Liver (tissue), 9 donors: Measurements from ENCODE around the gene FAM234B. TPM values are rescaled to one million over a fixed set of nuclear protein-coding genes. Genes with fewer than 3 reads are reported as not detected.

ENCODE experiments used
- DNase-seq: peaks from one replicate; pipeline ENCODE4 v3.0.0-alpha.2; 2017; ENCODE audit warnings: low spot score
- H3K27ac ChIP-seq, 2 donors: one replicate each; pipeline ENCODE4 v1.7.0; 2013; ENCODE audit warnings: inconsistent platforms in 2 of 2, low read length in 2 of 2, control low read depth in 1 of 2, low read depth in 1 of 2, mild to moderate bottlenecking in 1 of 2
- H3K27me3 ChIP-seq, 4 donors: one replicate each; pipeline versions ENCODE4 v1.6.1 to v1.7.0; 2013; ENCODE audit warnings: low read length in 3 of 4, inconsistent platforms in 1 of 4, mild to moderate bottlenecking in 1 of 4, moderate library complexity in 1 of 4; ENCODE audit not compliant: control insufficient read depth in 4 of 4, insufficient read depth in 4 of 4
- H3K36me3 ChIP-seq, 4 donors: one replicate each; pipeline versions ENCODE4 v1.6.1 to v1.7.0; 2013; ENCODE audit warnings: low read length in 3 of 4, mild to moderate bottlenecking in 3 of 4, low read depth in 1 of 4, moderate library complexity in 1 of 4; ENCODE audit not compliant: control insufficient read depth in 4 of 4, insufficient read depth in 3 of 4
- H3K4me1 ChIP-seq, 4 donors: one replicate each; pipeline versions ENCODE4 v1.6.1 to v1.7.0; 2013; ENCODE audit warnings: low read length in 3 of 4, mild to moderate bottlenecking in 3 of 4, moderate library complexity in 1 of 4; ENCODE audit not compliant: control insufficient read depth in 4 of 4, insufficient read depth in 4 of 4
- H3K4me3 ChIP-seq, 3 donors: one replicate each; pipeline versions ENCODE4 v1.6.1 to v1.7.0; 2013; ENCODE audit warnings: low read length in 3 of 3, control low read depth in 1 of 3, low read depth in 1 of 3, mild to moderate bottlenecking in 1 of 3
- H3K9ac ChIP-seq, 2 donors: one replicate each; pipeline ENCODE4 v1.7.0; 2013; ENCODE audit warnings: low read length in 2 of 2, mild to moderate bottlenecking in 2 of 2, moderate library complexity in 2 of 2, control low read depth in 1 of 2, low read depth in 1 of 2
- H3K9me3 ChIP-seq, 4 donors: one replicate each; pipeline versions ENCODE4 v1.6.1 to v1.7.0; 2013; ENCODE audit warnings: low read length in 3 of 4; ENCODE audit not compliant: control insufficient read depth in 4 of 4
- EGR1 ChIP-seq, 2 donors: IDR thresholded peaks; 2 replicates each; pipeline ENCODE4 v1.6.1; 2016 to 2018; ENCODE audit warnings: antibody characterized with exemption in 2 of 2, low read depth in 2 of 2
- FOXA1 ChIP-seq: IDR thresholded peaks from 2 replicates; pipeline ENCODE4 v1.6.1; 2016; ENCODE audit warnings: antibody characterized with exemption
- FOXA2 ChIP-seq: IDR thresholded peaks from 2 replicates; pipeline ENCODE4 v1.6.1; 2016; ENCODE audit warnings: antibody characterized with exemption
- HNF4A ChIP-seq, 2 donors: conservative IDR thresholded peaks; 2 replicates each; pipeline ENCODE4 v1.6.1; 2016; ENCODE audit warnings: antibody characterized with exemption in 2 of 2, mild to moderate bottlenecking in 2 of 2
- HNF4G ChIP-seq: IDR thresholded peaks from 2 replicates; pipeline ENCODE4 v1.6.1; 2016; ENCODE audit warnings: antibody characterized with exemption
- NR2F2 ChIP-seq: IDR thresholded peaks from 2 replicates; pipeline ENCODE4 v1.6.1; 2016; ENCODE audit warnings: antibody characterized with exemption
- RXRA ChIP-seq, 2 donors: IDR thresholded peaks; 2 replicates each; pipeline ENCODE4 v1.6.1; 2017 to 2018; ENCODE audit warnings: antibody characterized with exemption in 2 of 2, mild to moderate bottlenecking in 1 of 2
- TAF1 ChIP-seq: conservative IDR thresholded peaks from 2 replicates; pipeline ENCODE4 v1.6.1; 2016; ENCODE audit warnings: antibody characterized with exemption, mild to moderate bottlenecking
- YY1 ChIP-seq: IDR thresholded peaks from 2 replicates; pipeline ENCODE4 v1.6.1; 2016; ENCODE audit warnings: antibody characterized with exemption, mild to moderate bottlenecking
- WGBS: extraction: QIAGEN DNeasy Blood & Tissue Kit; methylation state at CpG from one replicate; pipeline ENCODE4 v1.1.7; 2013; 5-methylcytosine and 5-hydroxymethylcytosine counted together
- polyA plus RNA-seq, 2 donors: library from polyadenylated mRNA; stranded (reverse) in 1 of 2; unstranded in 1 of 2; fragments of 200-250 nt in 1 of 2; fragments of >200 nt in 1 of 2; fragmentation: Nextera tagmentation in 1 of 2; extraction: Ambion mirVana in 1 of 2; gene quantifications; one replicate each; pipeline versions ENCODE4 v1.2.1 to v1.2.3, GENCODE V29; 2013 to 2015
- total RNA-seq, 2 donors: library from RNA; depleted of rRNA; stranded (reverse); fragments of >200 nt; gene quantifications; one replicate each; pipeline ENCODE4 v1.2.3, GENCODE V29; 2014
- TF ChIP-seq, protein P1 (sequence below): IDR thresholded peaks from 2 replicates; pipeline ENCODE4 v1.6.1; 2016; ENCODE audit warnings: antibody characterized with exemption
- TF ChIP-seq, protein P2 (sequence below): IDR thresholded peaks from 2 replicates; pipeline ENCODE4 v1.6.1; 2016; ENCODE audit warnings: antibody characterized with exemption
- TF ChIP-seq, protein P3 (sequence below): IDR thresholded peaks from 2 replicates; pipeline ENCODE4 v1.6.1; 2016; ENCODE audit warnings: antibody characterized with exemption
- TF ChIP-seq, protein P4 (sequence below): fragments of 150-350 bp; IDR thresholded peaks from 2 replicates; pipeline ENCODE4 v1.5.1; 2017; ENCODE audit warnings: improper control_type of control experiment, low read depth, low read length; ENCODE audit not compliant: missing input control
- donor health status: healthy.
- donor health status: healthy.
- donor health status: healthy.
- donor health status: healthy.
- donor health status: healthy.

Gene FAM234B
- total and polyA plus RNA-seq, 4 donors: 1.7 to 8.0 (median 3.2) TPM

DNA sequence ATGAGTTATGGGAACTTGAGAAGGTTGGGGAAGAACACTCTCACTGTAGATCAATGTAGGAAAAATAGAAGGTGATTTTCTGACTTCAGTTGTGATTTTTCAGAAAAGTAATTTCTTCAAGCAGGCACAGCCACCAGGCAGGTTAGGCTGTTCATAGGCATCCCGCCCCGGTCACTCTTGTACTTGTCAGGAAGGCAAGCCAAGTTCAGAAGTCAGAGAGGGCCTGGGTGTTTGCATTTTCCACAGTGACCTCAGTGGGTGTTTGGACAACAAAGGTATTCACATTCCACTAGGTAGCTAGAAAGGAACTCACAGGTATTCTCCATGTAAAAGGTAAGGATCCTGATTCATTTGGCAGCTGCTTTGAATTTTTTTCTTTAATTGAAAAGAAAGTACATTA, 3.0 kb upstream of the FAM234B start:
- Histone ChIP-seq H3K27me3 (no peaks in the 10 kb centered on the region), H3K4me3 (no peak overlapping the region), H3K9me3 (no peaks in the 10 kb centered on the region), H3K36me3 (no peaks in the 10 kb centered on the region), H3K27ac (no peak overlapping the region), H3K9ac (no peak overlapping the region), H3K4me1 (peaks cover 0 to 14% (median 2%) of the 10 kb centered on the region in 4 donors)
- 62% methylated on average over 2 of the region's 2 CpGs for WGBS
- no peak for DNase-seq
- TF ChIP-seq, protein P1, sequence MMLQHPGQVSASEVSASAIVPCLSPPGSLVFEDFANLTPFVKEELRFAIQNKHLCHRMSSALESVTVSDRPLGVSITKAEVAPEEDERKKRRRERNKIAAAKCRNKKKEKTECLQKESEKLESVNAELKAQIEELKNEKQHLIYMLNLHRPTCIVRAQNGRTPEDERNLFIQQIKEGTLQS: no peak
- no peak for TF ChIP-seq FOXA2
- TF ChIP-seq, protein P2, sequence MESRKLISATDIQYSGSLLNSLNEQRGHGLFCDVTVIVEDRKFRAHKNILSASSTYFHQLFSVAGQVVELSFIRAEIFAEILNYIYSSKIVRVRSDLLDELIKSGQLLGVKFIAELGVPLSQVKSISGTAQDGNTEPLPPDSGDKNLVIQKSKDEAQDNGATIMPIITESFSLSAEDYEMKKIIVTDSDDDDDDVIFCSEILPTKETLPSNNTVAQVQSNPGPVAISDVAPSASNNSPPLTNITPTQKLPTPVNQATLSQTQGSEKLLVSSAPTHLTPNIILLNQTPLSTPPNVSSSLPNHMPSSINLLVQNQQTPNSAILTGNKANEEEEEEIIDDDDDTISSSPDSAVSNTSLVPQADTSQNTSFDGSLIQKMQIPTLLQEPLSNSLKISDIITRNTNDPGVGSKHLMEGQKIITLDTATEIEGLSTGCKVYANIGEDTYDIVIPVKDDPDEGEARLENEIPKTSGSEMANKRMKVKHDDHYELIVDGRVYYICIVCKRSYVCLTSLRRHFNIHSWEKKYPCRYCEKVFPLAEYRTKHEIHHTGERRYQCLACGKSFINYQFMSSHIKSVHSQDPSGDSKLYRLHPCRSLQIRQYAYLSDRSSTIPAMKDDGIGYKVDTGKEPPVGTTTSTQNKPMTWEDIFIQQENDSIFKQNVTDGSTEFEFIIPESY: no peak
- no peak for TF ChIP-seq RXRA (IDR thresholded peaks at IDR 0.05)
- TF ChIP-seq, protein P3, sequence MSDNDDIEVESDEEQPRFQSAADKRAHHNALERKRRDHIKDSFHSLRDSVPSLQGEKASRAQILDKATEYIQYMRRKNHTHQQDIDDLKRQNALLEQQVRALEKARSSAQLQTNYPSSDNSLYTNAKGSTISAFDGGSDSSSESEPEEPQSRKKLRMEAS: no peak
- no peak for TF ChIP-seq EGR1 (IDR thresholded peaks at IDR 0.05; ENCODE audit: low read depth in 2 of 2)
- TF ChIP-seq NR2F2: no peak

DNA sequence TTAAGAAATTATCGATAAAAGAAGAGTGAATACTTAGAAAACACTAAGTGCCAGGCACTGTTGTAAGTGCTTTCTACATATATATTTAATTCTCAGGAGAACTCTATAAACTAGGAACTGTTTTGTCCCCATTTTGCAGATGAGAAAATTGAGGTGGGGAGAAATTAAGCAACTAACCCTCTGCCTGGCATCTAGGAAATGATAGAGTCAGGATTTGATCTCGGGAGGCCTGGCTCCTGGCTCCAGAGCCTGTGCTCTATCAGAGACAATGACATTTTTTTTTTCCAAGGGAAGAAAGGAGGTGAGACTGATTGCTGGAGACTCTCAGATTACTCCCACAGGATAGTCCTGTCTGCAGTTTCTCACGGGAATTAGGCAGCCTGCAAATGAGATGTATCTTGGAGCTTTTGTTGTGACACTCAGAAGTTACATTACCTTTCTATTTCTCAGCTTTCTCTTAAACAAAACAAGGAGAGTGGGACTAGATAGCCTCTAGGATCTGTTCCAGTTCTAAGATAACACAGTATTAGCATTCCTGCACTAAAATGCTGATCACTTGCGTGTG, 1.4 kb upstream of the FAM234B start:
- no peak overlapping the region for H3K4me3 ChIP-seq
- H3K9ac ChIP-seq: no peak overlapping the region
- TF ChIP-seq NR2F2: no peak
- TF ChIP-seq, protein P4, sequence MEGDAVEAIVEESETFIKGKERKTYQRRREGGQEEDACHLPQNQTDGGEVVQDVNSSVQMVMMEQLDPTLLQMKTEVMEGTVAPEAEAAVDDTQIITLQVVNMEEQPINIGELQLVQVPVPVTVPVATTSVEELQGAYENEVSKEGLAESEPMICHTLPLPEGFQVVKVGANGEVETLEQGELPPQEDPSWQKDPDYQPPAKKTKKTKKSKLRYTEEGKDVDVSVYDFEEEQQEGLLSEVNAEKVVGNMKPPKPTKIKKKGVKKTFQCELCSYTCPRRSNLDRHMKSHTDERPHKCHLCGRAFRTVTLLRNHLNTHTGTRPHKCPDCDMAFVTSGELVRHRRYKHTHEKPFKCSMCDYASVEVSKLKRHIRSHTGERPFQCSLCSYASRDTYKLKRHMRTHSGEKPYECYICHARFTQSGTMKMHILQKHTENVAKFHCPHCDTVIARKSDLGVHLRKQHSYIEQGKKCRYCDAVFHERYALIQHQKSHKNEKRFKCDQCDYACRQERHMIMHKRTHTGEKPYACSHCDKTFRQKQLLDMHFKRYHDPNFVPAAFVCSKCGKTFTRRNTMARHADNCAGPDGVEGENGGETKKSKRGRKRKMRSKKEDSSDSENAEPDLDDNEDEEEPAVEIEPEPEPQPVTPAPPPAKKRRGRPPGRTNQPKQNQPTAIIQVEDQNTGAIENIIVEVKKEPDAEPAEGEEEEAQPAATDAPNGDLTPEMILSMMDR: no peak
- TF ChIP-seq YY1: no peak
- no peak for TF ChIP-seq FOXA2
- TF ChIP-seq, protein P1: no peak
- no peak for TF ChIP-seq RXRA (IDR thresholded peaks at IDR 0.05)
- no peak for TF ChIP-seq EGR1 (IDR thresholded peaks at IDR 0.05; ENCODE audit: low read depth in 2 of 2)
- DNase-seq: no peak
- peaks cover 0 to 14% (median 2%) of the 10 kb centered on the region in 4 donors for H3K4me1 ChIP-seq
- no peaks in the 10 kb centered on the region for H3K36me3 ChIP-seq
- H3K27me3 ChIP-seq: no peaks in the 10 kb centered on the region
- 91% methylated on average over 4 of the region's 4 CpGs for WGBS
- no peaks in the 10 kb centered on the region for H3K9me3 ChIP-seq
- no peak overlapping the region for H3K27ac ChIP-seq

DNA sequence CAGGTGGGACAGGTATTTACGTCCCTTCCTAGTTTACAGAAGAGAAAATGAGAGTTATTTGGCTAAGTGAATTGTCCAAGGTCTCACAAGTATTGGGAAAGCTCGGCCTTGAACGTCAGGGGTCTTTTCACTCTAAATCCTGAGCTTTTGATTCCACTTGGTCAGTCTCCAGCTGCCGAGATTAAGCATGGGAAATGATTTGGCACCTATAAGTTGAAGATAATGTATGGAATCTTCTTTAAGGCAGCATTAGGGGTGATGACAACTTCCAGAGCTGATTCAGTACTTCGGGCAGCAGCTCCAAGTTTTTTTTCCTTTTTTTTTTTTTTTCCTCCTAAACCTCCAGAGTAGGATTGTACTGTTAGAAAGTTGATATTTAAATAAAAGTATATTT, 722 bp downstream of the FAM234B start:
- no peaks in the 10 kb centered on the region for H3K36me3 ChIP-seq
- peaks cover 0 to 8% (median 0%) of the 10 kb centered on the region in 4 donors for H3K4me1 ChIP-seq
- H3K27me3 ChIP-seq: no peaks in the 10 kb centered on the region
- no peak for DNase-seq
- no peak for TF ChIP-seq HNF4G
- no peak for TF ChIP-seq FOXA2
- no peak for TF ChIP-seq TAF1
- TF ChIP-seq YY1: no peak
- TF ChIP-seq, protein P4: no peak
- no peak for TF ChIP-seq HNF4A (conservative IDR thresholded peaks at IDR 0.05)
- TF ChIP-seq, protein P1: no peak
- TF ChIP-seq FOXA1: no peak
- no peaks in the 10 kb centered on the region for H3K9me3 ChIP-seq
- H3K9ac ChIP-seq: no peak overlapping the region
- no peak overlapping the region for H3K27ac ChIP-seq
- WGBS: 11% methylated on average over 5 of the region's 5 CpGs
- peak overlapping the region; percentile 72 to 95 (median 89) for H3K4me3 ChIP-seq
